SU-DHL-6 (cell line): Measurements from ENCODE around the gene NET1.

ENCODE experiments used
- EZH2phosphoT487 ChIP-seq: fragments of 200-600 bp; sonication (generic), shearing (Covaris generic); conservative IDR thresholded peaks from 2 replicates; pipeline ENCODE4 v1.6.1; 2018; ENCODE audit warnings: mild to moderate bottlenecking, antibody characterized with exemption, low read length, moderate library complexity, mixed read lengths
- TF ChIP-seq, protein P1 (sequence below): fragments of 200-600 bp; sonication (generic); IDR thresholded peaks from one replicate; pipeline ENCODE4 v1.5.1; 2017; ENCODE audit warnings: antibody characterized with exemption, mild to moderate bottlenecking, low read length, moderate library complexity; ENCODE audit not compliant: insufficient read depth, poor library complexity, severe bottlenecking

DNA sequence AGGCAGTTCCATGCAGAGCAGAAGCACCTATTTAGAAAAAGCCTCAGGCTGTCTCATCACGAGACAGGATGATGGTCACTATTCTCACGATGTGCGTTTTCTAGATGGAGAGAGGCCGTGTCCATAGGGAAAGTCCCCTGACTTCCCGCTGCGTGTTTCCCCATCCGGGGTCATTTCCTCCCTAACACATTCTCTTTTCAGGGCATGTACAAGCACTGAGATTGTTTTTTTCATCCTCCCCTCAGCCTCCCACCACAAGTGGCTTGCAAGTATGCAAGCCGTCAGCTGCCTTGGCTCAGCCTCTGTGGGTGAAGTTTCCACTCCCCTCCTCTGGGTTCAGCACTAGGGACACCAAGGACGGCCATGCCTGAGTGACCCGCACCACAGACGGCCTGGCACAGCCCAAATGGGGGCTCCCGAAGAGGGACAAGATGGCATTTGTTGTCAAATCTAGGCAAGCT lies 89.7 kb downstream of the NET1 start:
- TF ChIP-seq, protein P1, sequence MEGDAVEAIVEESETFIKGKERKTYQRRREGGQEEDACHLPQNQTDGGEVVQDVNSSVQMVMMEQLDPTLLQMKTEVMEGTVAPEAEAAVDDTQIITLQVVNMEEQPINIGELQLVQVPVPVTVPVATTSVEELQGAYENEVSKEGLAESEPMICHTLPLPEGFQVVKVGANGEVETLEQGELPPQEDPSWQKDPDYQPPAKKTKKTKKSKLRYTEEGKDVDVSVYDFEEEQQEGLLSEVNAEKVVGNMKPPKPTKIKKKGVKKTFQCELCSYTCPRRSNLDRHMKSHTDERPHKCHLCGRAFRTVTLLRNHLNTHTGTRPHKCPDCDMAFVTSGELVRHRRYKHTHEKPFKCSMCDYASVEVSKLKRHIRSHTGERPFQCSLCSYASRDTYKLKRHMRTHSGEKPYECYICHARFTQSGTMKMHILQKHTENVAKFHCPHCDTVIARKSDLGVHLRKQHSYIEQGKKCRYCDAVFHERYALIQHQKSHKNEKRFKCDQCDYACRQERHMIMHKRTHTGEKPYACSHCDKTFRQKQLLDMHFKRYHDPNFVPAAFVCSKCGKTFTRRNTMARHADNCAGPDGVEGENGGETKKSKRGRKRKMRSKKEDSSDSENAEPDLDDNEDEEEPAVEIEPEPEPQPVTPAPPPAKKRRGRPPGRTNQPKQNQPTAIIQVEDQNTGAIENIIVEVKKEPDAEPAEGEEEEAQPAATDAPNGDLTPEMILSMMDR, result no peak
- no peak for TF ChIP-seq EZH2phosphoT487
